NCI-H2171 (cell line): ENCODE results near the gene SAE1.
A peak's percentile ranks its signal among the peaks of the same experiment; 100 is the strongest.
"Not testable (repeated sequence)": the region's sequence is repeated elsewhere in the genome, so short reads cannot be mapped to it uniquely, and the experiment has no call there.

Experiments
- DNase-seq: peaks from one replicate; lab custom pipeline; 2025; lab: John Stamatoyannopoulos, UW

Gene SAE1

DNA sequence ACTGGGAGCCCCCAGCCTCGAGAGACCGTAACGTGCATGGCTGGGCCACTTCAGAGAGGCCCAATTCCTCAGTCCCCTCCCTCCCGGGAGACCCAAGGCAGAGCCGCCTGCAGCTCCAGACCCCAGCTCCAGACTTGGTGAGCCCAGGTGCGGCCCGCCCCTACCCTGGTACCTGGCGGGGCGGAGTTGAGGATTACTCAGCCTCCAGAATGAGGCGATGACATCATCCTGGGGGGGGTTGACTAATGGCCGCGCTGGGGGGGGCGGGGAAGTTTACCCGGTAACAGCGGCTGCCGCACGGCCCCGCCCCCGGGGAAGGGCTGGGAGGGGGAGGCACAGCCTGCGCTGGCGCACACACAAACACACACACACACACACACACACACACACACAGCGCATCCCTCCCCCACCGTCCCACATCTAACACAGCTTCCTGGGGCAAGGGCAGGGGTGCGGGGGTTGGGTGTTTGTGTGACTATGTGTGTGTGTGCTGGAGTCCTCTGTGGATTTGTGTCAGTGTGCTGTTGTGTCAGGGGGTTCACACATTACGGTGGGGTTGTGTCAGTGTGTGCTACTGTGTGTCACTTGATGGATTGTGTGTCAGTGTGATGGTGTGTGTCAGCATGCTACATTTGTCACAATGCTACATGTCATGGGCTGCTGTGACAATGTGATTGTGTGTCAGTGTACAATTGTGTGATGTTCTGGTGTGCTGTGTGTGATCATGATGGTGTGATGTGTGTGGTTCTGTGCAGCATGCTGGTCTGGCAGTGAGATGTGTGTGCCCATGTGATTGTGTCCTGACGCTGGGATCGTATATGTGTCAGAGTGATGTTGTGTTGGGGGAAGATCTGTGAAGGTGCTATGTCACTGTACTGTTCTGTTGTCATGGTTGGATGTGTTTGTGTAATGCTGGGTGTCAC, 110.6 kb downstream of the SAE1 start:
- DNase-seq, result peak; percentile 81

DNA sequence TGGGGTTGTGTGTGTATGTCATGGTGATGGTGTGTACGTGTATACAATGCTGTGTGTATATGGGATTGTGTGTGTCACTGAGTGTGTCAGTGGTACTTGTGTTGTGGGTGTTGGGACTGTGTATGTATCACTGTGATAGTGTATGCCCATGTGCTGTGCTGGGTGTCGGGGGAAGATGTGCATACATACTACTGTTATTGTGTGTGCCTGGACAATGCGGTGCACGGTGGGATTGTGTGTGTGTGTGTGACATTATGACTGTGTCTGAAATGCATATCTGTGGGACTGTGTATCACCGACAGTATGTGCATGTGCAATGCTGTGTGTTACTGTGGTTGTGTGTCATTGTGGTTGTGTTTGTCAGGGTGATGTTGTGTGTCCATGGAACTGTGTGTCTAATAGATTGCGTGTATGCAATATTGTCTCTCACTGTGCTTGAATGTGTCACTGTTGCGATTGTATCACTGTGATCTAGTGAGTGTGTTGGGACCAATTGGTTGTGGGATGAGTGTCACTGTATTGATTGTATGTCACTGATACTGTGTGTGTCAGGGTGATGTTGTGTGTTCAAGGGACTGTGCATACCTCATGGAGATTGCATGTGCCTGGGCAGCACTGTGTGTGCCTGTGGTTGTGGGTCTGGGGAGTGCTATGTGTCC, 111.4 kb downstream of the SAE1 start:
- no peak for DNase-seq

DNA sequence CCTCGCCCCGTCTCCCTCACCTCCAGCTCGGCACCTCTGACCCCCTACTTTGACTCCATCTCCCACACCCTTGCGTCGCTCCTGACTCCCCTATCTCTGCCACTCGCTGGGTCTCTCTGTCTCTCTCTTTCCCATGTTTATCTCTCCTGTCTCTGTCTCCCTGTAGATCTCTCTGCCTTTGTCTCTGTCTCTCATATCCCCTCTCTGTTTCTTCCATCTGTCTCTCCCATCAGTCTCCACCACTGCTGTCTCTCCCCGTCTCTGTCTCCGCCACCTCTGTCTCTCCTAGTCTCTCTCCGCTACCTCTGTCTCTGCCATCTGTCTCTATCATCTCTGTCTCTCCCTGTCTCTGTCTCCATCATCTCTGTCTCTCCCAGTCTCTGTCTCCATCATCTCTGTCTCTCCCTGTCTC, 112.7 kb downstream of the SAE1 start:
- DNase-seq, result no peak

DNA sequence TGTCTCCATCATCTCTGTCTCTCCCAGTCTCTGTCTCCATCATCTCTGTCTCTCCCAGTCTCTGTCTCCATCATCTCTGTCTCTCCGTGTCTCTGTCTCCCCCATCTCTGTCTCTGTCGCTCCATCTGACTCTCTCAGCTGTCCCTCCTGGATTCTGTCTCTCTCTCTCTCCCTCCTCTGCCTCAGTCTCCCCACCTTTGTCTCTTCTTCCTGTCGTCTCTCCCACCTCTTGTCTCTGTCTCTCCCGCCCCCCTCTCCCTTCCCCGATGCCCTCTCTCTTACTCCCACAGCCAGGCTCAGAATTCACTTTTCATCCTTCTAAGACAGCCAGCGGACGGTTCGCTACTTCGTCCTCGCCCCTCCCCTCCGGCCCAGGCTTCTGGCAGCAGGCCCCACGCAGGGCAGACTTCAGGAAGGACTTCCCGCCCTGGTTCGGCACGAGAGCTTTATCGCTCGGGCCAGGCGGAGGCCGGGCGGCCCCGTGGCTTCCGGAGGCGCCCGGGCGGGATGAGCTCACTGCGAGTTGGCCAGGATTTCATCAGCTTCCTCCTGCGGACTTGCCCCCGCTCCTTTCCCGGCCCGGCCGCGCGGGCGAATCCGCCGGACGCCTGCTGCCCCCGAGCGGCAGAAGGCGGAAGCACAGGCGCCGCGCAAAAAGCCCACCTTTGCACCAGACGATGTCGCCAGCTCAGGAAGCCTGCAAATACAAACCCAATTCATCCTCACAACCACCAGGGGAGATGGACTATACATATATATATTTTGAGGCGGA, 113.3 kb downstream of the SAE1 start:
- peak; percentile 64 for DNase-seq

GRCh38 chr19:47247308-47247990, 116.8 kb downstream of the SAE1 start:
- DNase-seq, result no peak

GRCh38 chr19:47253016-47253415, 122.4 kb downstream of the SAE1 start:
- not testable (repeated sequence) for DNase-seq

DNA sequence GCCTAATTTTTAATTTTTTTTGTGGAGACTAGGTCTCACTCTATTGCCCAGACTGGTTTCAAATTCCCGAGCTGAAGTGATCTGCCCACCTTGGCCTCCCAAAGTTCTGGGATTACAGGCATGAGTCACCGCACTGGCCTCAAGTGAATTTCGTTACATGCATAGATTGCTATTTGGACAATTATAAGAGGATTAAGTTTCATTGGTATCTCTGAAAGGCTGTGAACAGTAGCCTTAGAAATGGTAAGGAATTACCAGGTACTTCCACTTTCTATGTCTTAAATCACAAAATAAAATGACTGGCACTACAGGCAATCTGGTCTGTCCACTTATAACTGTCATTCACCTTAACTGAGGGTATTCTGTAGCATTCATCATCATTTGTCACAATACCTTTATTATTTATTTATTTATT, 122.8 kb downstream of the SAE1 start:
- DNase-seq, result no peak

- no peak for DNase-seq
Observed at GRCh38 chr19:47253970-47254369, 123.3 kb downstream of the SAE1 start.

GRCh38 chr19:47255879-47256692, 125.5 kb downstream of the SAE1 start, which contains the start of gene CCDC9:
Gene CCDC9, plus strand, starts transcription at chr19:47256525. Its CDS starts 1,876 bp downstream, at chr19:47258401.
- DNase-seq, result peak; percentile 100

- peak; percentile 100 for DNase-seq
Observed at GRCh38 chr19:47256693-47257410, 126.2 kb downstream of the SAE1 start.

DNA sequence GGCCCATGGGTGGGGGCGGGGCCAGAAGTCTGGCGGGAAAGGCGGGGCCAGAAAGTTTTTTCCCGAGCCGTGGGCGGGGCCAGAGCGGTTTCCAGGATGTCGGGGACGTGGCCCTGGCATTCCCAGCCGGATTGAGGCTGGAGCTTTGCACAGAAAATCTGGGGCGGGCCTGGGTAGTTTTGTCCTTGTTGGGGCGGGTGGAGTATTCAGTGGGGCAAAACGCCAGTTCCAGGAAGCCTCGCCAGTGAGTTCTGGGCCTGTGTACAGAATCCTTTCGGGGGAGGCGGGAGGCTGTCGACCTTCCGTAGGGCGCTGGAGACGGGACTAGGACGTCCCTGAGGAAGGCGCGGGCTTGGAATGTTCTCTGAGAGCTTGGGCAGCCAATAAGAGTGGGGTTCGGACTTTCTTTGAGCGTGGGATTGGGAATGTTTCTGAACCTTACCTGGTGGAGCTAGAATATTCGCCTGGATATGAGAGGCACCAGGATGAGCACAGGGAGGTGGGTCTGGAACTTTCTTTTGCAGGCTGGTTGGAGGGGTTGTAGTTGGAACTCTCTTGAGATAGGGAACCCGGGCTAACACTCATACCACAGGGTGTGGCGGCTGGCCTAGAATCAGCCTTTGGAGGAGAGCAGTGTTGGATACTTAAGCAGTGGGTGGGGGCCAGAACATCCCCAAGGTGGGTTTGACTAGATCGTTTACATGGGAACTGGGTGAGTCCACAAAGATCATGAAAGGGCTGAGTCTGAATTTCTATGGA, 127.0 kb downstream of the SAE1 start:
- DNase-seq, result no peak

DNA sequence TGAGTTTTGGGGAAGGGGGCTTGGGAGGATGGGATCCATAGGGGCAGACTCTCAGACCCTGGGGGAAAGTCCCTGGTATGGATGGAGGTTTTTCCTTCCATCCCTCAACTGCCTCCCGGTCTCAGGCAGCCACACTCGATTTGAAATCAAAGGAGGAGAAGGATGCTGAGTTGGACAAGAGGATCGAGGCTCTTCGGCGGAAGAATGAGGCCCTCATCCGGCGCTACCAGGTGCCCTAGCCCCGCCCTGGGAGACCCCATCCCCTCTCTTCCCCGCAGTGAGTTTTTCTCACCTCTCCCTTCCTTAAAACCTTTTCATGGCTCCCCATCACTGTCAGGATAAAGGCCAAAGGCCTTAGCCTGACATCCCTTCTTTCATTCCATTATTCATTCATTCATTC, 127.8 kb downstream of the SAE1 start:
- DNase-seq, result no peak

GRCh38 chr19:47258895-47259555, 128.4 kb downstream of the SAE1 start:
- no peak for DNase-seq
